H1 (cell line): ENCODE results near the gene SPATA32. TPM values are rescaled to one million over a fixed set of nuclear protein-coding genes. Genes with fewer than 3 reads are reported as not detected.

ENCODE experiments used
- CTCF ChIA-PET: fragments of 300-600 bp; sonication (Branson Sonifier 250); formaldehyde crosslinking; loops from one replicate; lab custom pipeline; 2021; ENCODE audit not compliant: partially characterized antibody; lab: Charles Lee
- POLR2A ChIA-PET: fragments of 300-600 bp; sonication (Branson Sonifier 250); formaldehyde crosslinking; loops from one replicate; lab custom pipeline; 2021; ENCODE audit warnings: inconsistent platforms; ENCODE audit not compliant: partially characterized antibody; lab: Charles Lee
- DNase-seq, 2 experiments: peaks; one replicate each; pipeline versions ENCODE4 v3.0.0 to v3.0.0-alpha.2; 2010 to 2022; ENCODE audit warnings: low spot score in 2 of 2, low read depth in 1 of 2, mixed read lengths in 1 of 2
- FAIRE-seq: peaks from 2 replicates; lab custom pipeline; 2011; peaks lifted over from hg19 to GRCh38; lab: Jason Lieb, UNC
- H2AFZ ChIP-seq: 2 replicates; pipeline ENCODE4 v1.8.1; 2012; ENCODE audit warnings: low read length, inconsistent platforms
- H2AK5ac ChIP-seq: 2 replicates; pipeline ENCODE4 v1.6.1; 2013; ENCODE audit warnings: low read depth, low read length
- H2BK120ac ChIP-seq: replicated peaks from 2 replicates; pipeline ENCODE3; 2013; ENCODE audit warnings: low read depth, low read length, inconsistent platforms
- H2BK12ac ChIP-seq: 2 replicates; pipeline ENCODE4 v1.6.1; 2013; ENCODE audit warnings: low read depth, low read length
- H2BK15ac ChIP-seq: 2 replicates; pipeline ENCODE4 v1.6.1; 2013; ENCODE audit warnings: low read length
- H2BK20ac ChIP-seq: 2 replicates; pipeline ENCODE4 v1.6.1; 2013; ENCODE audit warnings: low read length
- H2BK5ac ChIP-seq: 2 replicates; pipeline ENCODE4 v1.6.1; 2013; ENCODE audit warnings: low read depth, low read length
- H3K14ac ChIP-seq: 2 replicates; pipeline ENCODE4 v1.6.1; 2013; ENCODE audit warnings: inconsistent platforms; ENCODE audit not compliant: insufficient read length
- H3K18ac ChIP-seq: 2 replicates; pipeline ENCODE4 v1.6.1; 2013; ENCODE audit warnings: low read length; ENCODE audit errors: extremely low read depth
- H3K23ac ChIP-seq: 2 replicates; pipeline ENCODE4 v1.6.1; 2013; ENCODE audit warnings: inconsistent platforms; ENCODE audit not compliant: insufficient read length
- H3K23me2 ChIP-seq: 2 replicates; pipeline ENCODE4 v1.6.1; 2013; ENCODE audit warnings: low read depth, low read length
- H3K27ac ChIP-seq: 2 replicates; pipeline ENCODE4 v1.6.1; 2011; ENCODE audit warnings: low read depth, low read length, inconsistent platforms
- H3K27me3 ChIP-seq, 4 experiments: replicated peaks in 1 of 4; 1 replicate in 1 of 4; 2 replicates in 3 of 4; pipeline versions ENCODE4 v1.6.1 to v1.8.1; 2011 to 2013; ENCODE audit warnings: low read length in 3 of 4, mild to moderate bottlenecking in 3 of 4, inconsistent platforms in 2 of 4, mixed read lengths in 2 of 4, moderate library complexity in 1 of 4; ENCODE audit not compliant: control insufficient read depth in 3 of 4, insufficient read depth in 3 of 4; ENCODE audit errors: extremely low read depth in 1 of 4
- H3K36me3 ChIP-seq, 4 experiments: 2 replicates each; pipeline versions ENCODE4 v1.6.1 to v1.8.1; 2011 to 2013; ENCODE audit warnings: mild to moderate bottlenecking in 4 of 4, low read length in 3 of 4, moderate library complexity in 2 of 4, control low read depth in 1 of 4, inconsistent platforms in 1 of 4; ENCODE audit not compliant: insufficient read depth in 4 of 4, control insufficient read depth in 2 of 4
- H3K4ac ChIP-seq: replicated peaks from 2 replicates; pipeline ENCODE3; 2013; ENCODE audit warnings: low read length, low read depth, mixed read lengths, inconsistent platforms; ENCODE audit not compliant: insufficient read length
- H3K4me1 ChIP-seq, 4 experiments: replicated peaks in 1 of 4; 1 replicate in 1 of 4; 2 replicates in 3 of 4; pipeline versions ENCODE4 v1.6.1 to v1.8.1; 2011 to 2013; ENCODE audit warnings: low read length in 3 of 4, inconsistent platforms in 2 of 4, mixed read lengths in 1 of 4; ENCODE audit not compliant: insufficient read depth in 4 of 4, control insufficient read depth in 3 of 4
- H3K4me2 ChIP-seq, 2 experiments: 2 replicates each; pipeline versions ENCODE4 v1.6.1 to v1.8.1; 2011 to 2013; ENCODE audit warnings: low read depth in 2 of 2, low read length in 2 of 2, control low read depth in 1 of 2, inconsistent platforms in 1 of 2, mild to moderate bottlenecking in 1 of 2; ENCODE audit not compliant: insufficient read depth in 1 of 2
- H3K4me3 ChIP-seq, 4 experiments: fragments of 200-600, 300-600 bp in 1 of 4; sonication (generic), shearing (Covaris generic), sonication (Bioruptor Twin) in 1 of 4; 2 replicates each; pipeline versions ENCODE4 v1.5.1 to v1.8.1; 2011 to 2016; ENCODE audit warnings: low read length in 4 of 4, low read depth in 3 of 4, control low read depth in 2 of 4, inconsistent platforms in 2 of 4, mild to moderate bottlenecking in 2 of 4, mixed read lengths in 1 of 4, moderate library complexity in 1 of 4; ENCODE audit not compliant: insufficient read depth in 2 of 4; ENCODE audit errors: extremely low read depth in 1 of 4
- H3K56ac ChIP-seq: replicated peaks from 2 replicates; pipeline ENCODE3; 2013; ENCODE audit warnings: low read depth, mild to moderate bottlenecking, mixed read lengths, low read length, inconsistent platforms; ENCODE audit not compliant: insufficient read length
- H3K79me1 ChIP-seq: 2 replicates; pipeline ENCODE4 v1.6.1; 2013; ENCODE audit warnings: low read depth, low read length, control low read depth
- H3K79me2 ChIP-seq, 2 experiments: 2 replicates each; pipeline versions ENCODE4 v1.6.1 to v1.8.1; 2012 to 2013; ENCODE audit warnings: low read length in 2 of 2, mild to moderate bottlenecking in 2 of 2, inconsistent platforms in 1 of 2; ENCODE audit not compliant: insufficient read depth in 2 of 2, control insufficient read depth in 1 of 2
- H3K9ac ChIP-seq, 4 experiments: replicated peaks in 1 of 4; 1 replicate in 1 of 4; 2 replicates in 3 of 4; pipeline versions ENCODE4 v1.6.1 to v1.8.1; 2011 to 2013; ENCODE audit warnings: low read depth in 3 of 4, low read length in 3 of 4, control low read depth in 2 of 4, mild to moderate bottlenecking in 2 of 4, moderate library complexity in 2 of 4, inconsistent platforms in 1 of 4; ENCODE audit errors: extremely low read depth in 1 of 4
- H3K9me3 ChIP-seq, 2 experiments: 2 replicates each; pipeline versions ENCODE4 v1.6.1 to v1.8.1; 2012 to 2013; ENCODE audit warnings: mild to moderate bottlenecking in 2 of 2, moderate library complexity in 2 of 2, control low read depth in 1 of 2, inconsistent platforms in 1 of 2, low read depth in 1 of 2, low read length in 1 of 2, mixed read lengths in 1 of 2; ENCODE audit not compliant: insufficient read depth in 2 of 2
- H4K20me1 ChIP-seq, 2 experiments: replicated peaks in 1 of 2; 2 replicates each; pipeline versions ENCODE3 to v1.8.1; 2011 to 2013; ENCODE audit warnings: inconsistent platforms in 2 of 2, low read length in 2 of 2, mild to moderate bottlenecking in 1 of 2; ENCODE audit not compliant: insufficient read depth in 2 of 2, control insufficient read depth in 1 of 2
- H4K5ac ChIP-seq: 2 replicates; pipeline ENCODE4 v1.6.1; 2013; ENCODE audit warnings: low read length, low read depth, mixed read lengths, inconsistent platforms; ENCODE audit not compliant: insufficient read length
- H4K8ac ChIP-seq: 2 replicates; pipeline ENCODE4 v1.8.0; 2013; ENCODE audit warnings: mild to moderate bottlenecking, moderate library complexity, low read length, inconsistent platforms; ENCODE audit not compliant: insufficient read depth; ENCODE audit errors: extremely low read depth
- H4K91ac ChIP-seq: replicated peaks from 2 replicates; pipeline ENCODE3; 2013; ENCODE audit warnings: low read length, mixed read lengths, inconsistent platforms; ENCODE audit not compliant: insufficient read length
- BACH1 ChIP-seq: IDR thresholded peaks from 2 replicates; pipeline ENCODE4 v1.6.1; 2012; ENCODE audit warnings: low read length, improper control_type of control experiment
- EP300 ChIP-seq, 2 experiments: IDR thresholded peaks; 1 replicate in 1 of 2; 2 replicates in 1 of 2; pipeline ENCODE4 v1.6.1; 2011 to 2012; ENCODE audit warnings: low read depth in 2 of 2, low read length in 2 of 2, mild to moderate bottlenecking in 2 of 2, borderline replicate concordance in 1 of 2, inconsistent platforms in 1 of 2, moderate library complexity in 1 of 2
- GABPA ChIP-seq: IDR thresholded peaks from 2 replicates; pipeline ENCODE4 v1.6.1; 2011; ENCODE audit warnings: mild to moderate bottlenecking, low read length, moderate library complexity, borderline replicate concordance; ENCODE audit not compliant: insufficient read depth
- HDAC2 ChIP-seq, 2 experiments: fragments of 300-600 bp in 1 of 2; sonication (generic) in 1 of 2; IDR thresholded peaks; 2 replicates each; pipeline ENCODE4 v1.6.1; 2011 to 2012; ENCODE audit warnings: low read depth in 2 of 2, low read length in 2 of 2, mild to moderate bottlenecking in 2 of 2, moderate library complexity in 2 of 2, borderline replicate concordance in 1 of 2, inconsistent platforms in 1 of 2
- NRF1 ChIP-seq: IDR thresholded peaks from 2 replicates; pipeline ENCODE4 v1.6.1; 2011; ENCODE audit warnings: mild to moderate bottlenecking, low read depth, low read length, improper control_type of control experiment
- RFX5 ChIP-seq: IDR thresholded peaks from 2 replicates; pipeline ENCODE4 v1.6.1; 2011; ENCODE audit warnings: low read depth, low read length, improper control_type of control experiment, borderline replicate concordance
- TCF12 ChIP-seq: IDR thresholded peaks from 2 replicates; pipeline ENCODE4 v1.6.1; 2011; ENCODE audit warnings: low read depth, mild to moderate bottlenecking, low read length
- ZNF274 ChIP-seq: IDR thresholded peaks from 2 replicates; pipeline ENCODE4 v1.7.0; 2012; ENCODE audit warnings: low read length, borderline replicate concordance; ENCODE audit errors: extremely low read depth
- WGBS, 2 experiments: shearing (Covaris generic) in 1 of 2; methylation state at CpG; one replicate each; pipeline versions ENCODE4 v1.1.6 to v1.1.7; 2013 to 2015; ENCODE audit warnings: low lambda C conversion rate in 2 of 2, mixed read lengths in 2 of 2, inconsistent platforms in 1 of 2, low coverage in 1 of 2, missing lambda C conversion rate in 1 of 2; ENCODE audit not compliant: insufficient replicate concordance in 2 of 2, insufficient coverage in 1 of 2, insufficient read length in 1 of 2; ENCODE audit errors: extremely low coverage in 1 of 2, missing lambda C conversion rate in 1 of 2; 5-methylcytosine and 5-hydroxymethylcytosine counted together
- polyA plus RNA-seq, 7 experiments: library from polyadenylated mRNA; depleted of rRNA in 3 of 7; stranded (reverse) in 5 of 7; unstranded in 2 of 7; fragments of >200 nt in 5 of 7; fragments of 200-250 nt in 2 of 7; gene quantifications; 1 replicate in 5 of 7; 2 replicates in 1 of 7; 4 replicates in 1 of 7; pipeline versions ENCODE4 v1.2.1 to v1.2.3, GENCODE V29; 2011 to 2013; ENCODE audit warnings: missing spikeins in 2 of 7, mixed read lengths in 2 of 7
- total RNA-seq: library from RNA; stranded (reverse); fragmentation: NEBNext Ultra II Directional; extraction: Animal tissue kit (Norgen Biotek cat#: 25700); gene quantifications from 2 replicates; pipeline ENCODE4 v1.2.1, GENCODE V29; 2021
- TF ChIP-seq, protein P1 (sequence below), 3 experiments: IDR thresholded peaks; 1 replicate in 2 of 3; 2 replicates in 1 of 3; pipeline versions ENCODE4 v1.5.1 to v1.6.1; 2011; ENCODE audit warnings: low read length in 3 of 3, mild to moderate bottlenecking in 3 of 3, inconsistent platforms in 2 of 3, low read depth in 1 of 3, moderate library complexity in 1 of 3; ENCODE audit not compliant: insufficient read depth in 1 of 3; ENCODE audit errors: control extremely low read depth in 1 of 3

SPATA32 gene
- total and polyA plus RNA-seq, 2 of the 8 experiments (the other 6 are each of a cell fraction or from before 2014, with no cell fraction given): 0.24 TPM; not detected in 1

DNA sequence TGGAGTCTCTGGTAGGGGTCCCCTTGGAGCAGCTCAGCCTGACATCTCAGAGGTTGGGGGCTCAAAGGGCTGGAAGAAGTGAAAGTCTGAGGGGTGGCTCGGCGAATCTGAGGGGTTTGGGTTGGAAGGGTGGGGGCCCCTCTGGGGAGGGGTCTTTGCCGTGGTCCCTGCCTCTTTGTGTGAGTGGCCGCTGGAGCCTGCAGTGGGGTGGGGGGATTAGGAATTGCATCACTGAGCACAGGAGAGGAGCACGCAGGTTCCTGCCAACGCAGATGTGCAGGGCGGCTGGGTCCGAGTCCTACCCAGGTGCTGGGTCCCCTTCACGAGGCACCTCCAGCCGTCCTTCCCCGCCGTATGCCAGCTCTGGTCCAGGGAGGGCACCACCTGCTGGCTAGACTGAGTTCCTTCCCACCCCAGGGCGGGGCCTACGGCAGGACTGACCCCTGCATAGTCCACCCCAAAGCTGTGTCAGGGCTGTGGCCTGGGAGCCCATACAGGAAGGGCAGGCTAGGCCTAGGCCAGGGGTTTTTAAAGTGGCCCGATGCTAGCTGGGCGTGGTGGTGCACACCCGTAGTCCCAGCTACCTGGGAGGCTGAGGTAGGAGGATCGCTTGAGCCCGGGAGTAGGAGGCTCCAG, 30.3 kb downstream of the SPATA32 start:
- Histone ChIP-seq H3K79me2 (no peaks in the 10 kb centered on the region), H2BK15ac (no peak overlapping the region), H3K27me3 (peaks cover 0 to 5% (median under 1%) of the 10 kb centered on the region in 4 experiments; a peak in 2 of 7 replicates), H4K8ac (no peak overlapping the region; the same call in none of the 2 replicates), H3K23ac (no peak overlapping the region), H2AFZ (no peak overlapping the region), H2BK5ac (no peak overlapping the region), H3K79me1 (no peaks in the 10 kb centered on the region), H3K4me3 (no peak overlapping the region), H3K27ac (no peak overlapping the region), H3K9me3 (no peaks in the 10 kb centered on the region), H3K18ac (peak overlapping the region; percentile 78; the same call in 1 of the 2 replicates), H2BK120ac (no peak overlapping the region), H2AK5ac (no peak overlapping the region; the same call in 1 of the 2 replicates), H4K20me1 (peaks cover 0 to 3% of the 10 kb centered on the region in 2 experiments), H4K5ac (no peak overlapping the region), H3K4me2 (no peak overlapping the region), H4K91ac (no peak overlapping the region), H3K9ac (no peak overlapping the region), H3K36me3 (no peaks in the 10 kb centered on the region), H3K4me1 (peaks cover 8 to 33% (median 20%) of the 10 kb centered on the region in 4 experiments), H2BK20ac (no peak overlapping the region), H3K14ac (no peak overlapping the region), H2BK12ac (no peak overlapping the region), H3K23me2 (no peaks in the 10 kb centered on the region), H3K4ac (no peak overlapping the region), H3K56ac (no peak overlapping the region)
- 78% methylated on average over 19 of the region's 19 CpGs; no CpG with 5 or more reads in 1 of the 2 experiments for WGBS, 2 experiments
- POLR2A ChIA-PET: interaction anchor here (0.6 to 2.8 kb wide), 7 partner anchors 8 to 83 kb away, joined by 3 to 18 read pairs (median 5); partner anchors contain the start of genes HEXIM1 and HEXIM2
- FAIRE-seq (no peak), DNase-seq (peak in 1 of 2 experiments; percentile 78)
- CTCF ChIA-PET: interaction anchor here (0.7 to 22.1 kb wide), 28 partner anchors 9 to 197 kb away, joined by 3 to 362 read pairs (median 5); partner anchors contain the start of genes ACBD4, FMNL1 and MAP3K14
- TF ChIP-seq RFX5 (no peak), ZNF274 (no peak), NRF1 (no peak), GABPA (no peak), BACH1 (no peak), TCF12 (no peak), HDAC2 (IDR thresholded peaks at IDR 0.05; ENCODE audit: borderline replicate concordance in 1 of 2, low read depth in 2 of 2, low read length in 2 of 2) (no peak), EP300 (IDR thresholded peaks at IDR 0.05; ENCODE audit: borderline replicate concordance in 1 of 2, low read depth in 2 of 2, low read length in 2 of 2) (no peak)
- TF ChIP-seq, protein P1, sequence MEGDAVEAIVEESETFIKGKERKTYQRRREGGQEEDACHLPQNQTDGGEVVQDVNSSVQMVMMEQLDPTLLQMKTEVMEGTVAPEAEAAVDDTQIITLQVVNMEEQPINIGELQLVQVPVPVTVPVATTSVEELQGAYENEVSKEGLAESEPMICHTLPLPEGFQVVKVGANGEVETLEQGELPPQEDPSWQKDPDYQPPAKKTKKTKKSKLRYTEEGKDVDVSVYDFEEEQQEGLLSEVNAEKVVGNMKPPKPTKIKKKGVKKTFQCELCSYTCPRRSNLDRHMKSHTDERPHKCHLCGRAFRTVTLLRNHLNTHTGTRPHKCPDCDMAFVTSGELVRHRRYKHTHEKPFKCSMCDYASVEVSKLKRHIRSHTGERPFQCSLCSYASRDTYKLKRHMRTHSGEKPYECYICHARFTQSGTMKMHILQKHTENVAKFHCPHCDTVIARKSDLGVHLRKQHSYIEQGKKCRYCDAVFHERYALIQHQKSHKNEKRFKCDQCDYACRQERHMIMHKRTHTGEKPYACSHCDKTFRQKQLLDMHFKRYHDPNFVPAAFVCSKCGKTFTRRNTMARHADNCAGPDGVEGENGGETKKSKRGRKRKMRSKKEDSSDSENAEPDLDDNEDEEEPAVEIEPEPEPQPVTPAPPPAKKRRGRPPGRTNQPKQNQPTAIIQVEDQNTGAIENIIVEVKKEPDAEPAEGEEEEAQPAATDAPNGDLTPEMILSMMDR (IDR thresholded peaks at IDR 0.05; ENCODE audit: control extremely low read depth in 1 of 3, insufficient read depth in 1 of 3, low read depth in 1 of 3, low read length in 3 of 3): peak; percentile 61 to 77 (median 75)
